Activated CD4-positive, alpha-beta T cell treated with anti-CD3 and anti-CD28 coated beads, Interleukin-2, amount 10 ng/mL, durations not matched to agents 7 days and 5 days (primary cell): ENCODE data around the gene DEXI. TPM values are rescaled to one million over a fixed set of nuclear protein-coding genes. Genes with fewer than 3 reads are reported as not detected.

Experiments used
- CTCF ChIA-PET: fragments of 350-600 bp; sonication (Branson Sonifier 250); formaldehyde crosslinking; loops from one replicate; lab custom pipeline; 2021; ENCODE audit warnings: antibody characterized with exemption; lab: Charles Lee
- POLR2A ChIA-PET: fragments of 350-600 bp; sonication (Branson Sonifier 250); formaldehyde crosslinking; loops from one replicate; lab custom pipeline; 2021; ENCODE audit warnings: antibody characterized with exemption; lab: Charles Lee
- DNase-seq: peaks from one replicate; pipeline ENCODE4 v3.0.0-alpha.2; 2020
- H3K27ac Mint-ChIP-seq: one replicate; pipeline ENCODE4 v1.8.0; 2021; ENCODE audit warnings: mild to moderate bottlenecking, moderate library complexity, mixed read lengths
- H3K27me3 Mint-ChIP-seq: one replicate; pipeline ENCODE4 v1.8.0; 2021; ENCODE audit warnings: mixed read lengths
- H3K36me3 Mint-ChIP-seq: one replicate; pipeline ENCODE4 v1.8.0; 2021; ENCODE audit warnings: low read depth, mixed read lengths
- H3K4me1 Mint-ChIP-seq: one replicate; pipeline ENCODE4 v1.8.0; 2021; ENCODE audit warnings: mixed read lengths
- H3K4me3 Mint-ChIP-seq: one replicate; pipeline ENCODE4 v1.8.0; 2021; ENCODE audit warnings: mild to moderate bottlenecking, moderate library complexity, mixed read lengths
- H3K9me3 Mint-ChIP-seq: one replicate; pipeline ENCODE4 v1.8.0; 2021; ENCODE audit warnings: mixed read lengths
- total RNA-seq, 2 experiments: library from RNA; stranded (reverse); gene quantifications; one replicate each; pipeline ENCODE4 v1.2.3, GENCODE V29; 2021

DEXI gene
- total RNA-seq, 2 experiments from 2014 or later, result 29.2 to 36.9 TPM

GRCh38 chr16:10979717-10980601 is 37.7 kb upstream of the DEXI start:
- Mint-ChIP-seq H3K27me3 (no peaks in the 10 kb centered on the region), H3K4me3 (no peak overlapping the region), H3K4me1 (peaks cover 85% of the 10 kb centered on the region), H3K36me3 (peaks cover 53% of the 10 kb centered on the region), H3K9me3 (no peaks in the 10 kb centered on the region), H3K27ac (no peak overlapping the region)
- CTCF ChIA-PET, result interaction anchor here (0.9 to 2.2 kb wide), 7 partner anchors 8 to 392 kb away, joined by 3 to 10 read pairs (median 4); partner anchors contain the start of gene SOCS1
- no peak for DNase-seq
- POLR2A ChIA-PET, result no interaction called here

DNA sequence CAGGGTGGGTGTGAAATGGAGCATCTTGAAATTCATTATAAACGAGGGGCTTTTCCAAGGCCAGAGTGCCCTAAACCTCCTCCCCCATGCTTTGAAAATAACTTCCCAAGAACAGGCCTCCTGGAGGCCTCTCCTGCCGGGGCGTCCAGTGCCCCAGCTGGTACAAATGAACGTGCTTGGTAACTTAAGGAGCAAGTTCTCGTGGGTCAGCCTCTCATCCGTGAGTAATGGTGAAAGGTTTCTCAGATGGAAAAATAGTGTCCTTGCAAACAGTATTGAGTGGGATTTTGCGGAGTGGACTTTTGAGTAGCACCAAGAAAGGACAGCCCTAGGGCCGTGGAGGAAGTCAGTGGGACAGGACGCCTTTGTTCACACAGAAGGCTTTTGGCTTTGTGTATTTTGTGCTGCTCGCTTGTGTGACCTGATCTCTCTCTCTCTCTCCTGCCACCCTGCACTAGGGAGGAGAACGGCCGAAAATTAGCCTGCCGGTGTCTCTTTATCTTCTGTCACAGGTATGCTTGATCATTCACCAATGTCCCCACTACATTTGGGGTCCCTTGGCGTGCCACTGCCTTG is 36.7 kb upstream of the DEXI start:
- no peaks in the 10 kb centered on the region for H3K9me3 Mint-ChIP-seq
- ChIA-PET CTCF (interaction anchor here (1.7 to 2.2 kb wide), 2 partner anchors 14 to 115 kb away, joined by 4 to 5 read pairs; no protein-coding TSS in a partner anchor), POLR2A (no interaction called here)
- H3K36me3 Mint-ChIP-seq, result peaks cover 54% of the 10 kb centered on the region
- peak overlapping the region; percentile 50 for H3K27ac Mint-ChIP-seq
- no peaks in the 10 kb centered on the region for H3K27me3 Mint-ChIP-seq
- no peak overlapping the region for H3K4me3 Mint-ChIP-seq
- peaks cover 88% of the 10 kb centered on the region for H3K4me1 Mint-ChIP-seq
- DNase-seq, result no peak

DNA sequence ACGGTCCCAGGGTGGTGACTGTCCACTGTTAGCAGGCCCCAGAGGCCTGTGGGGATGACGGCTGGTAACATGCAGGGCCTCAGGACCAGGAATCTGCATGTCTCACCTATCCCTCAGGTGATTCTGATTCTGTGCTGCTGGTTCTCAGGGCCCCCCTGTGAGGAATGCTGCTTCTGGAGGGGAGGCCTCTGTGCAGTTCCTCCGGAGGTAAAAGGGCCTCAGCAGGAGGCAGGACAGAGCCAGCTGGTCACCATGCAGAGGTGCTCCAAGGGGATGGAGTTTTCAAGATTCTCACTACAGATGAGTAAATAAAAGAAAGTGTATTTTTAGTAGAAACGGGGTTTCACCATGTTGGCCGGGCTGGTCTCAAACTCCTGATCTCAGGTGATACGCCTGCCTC is 35.9 kb upstream of the DEXI start:
- POLR2A ChIA-PET, result no interaction called here
- Mint-ChIP-seq H3K9me3 (no peaks in the 10 kb centered on the region), H3K27ac (peak overlapping the region; percentile 81), H3K36me3 (peaks cover 55% of the 10 kb centered on the region), H3K4me3 (no peak overlapping the region), H3K4me1 (peaks cover 88% of the 10 kb centered on the region), H3K27me3 (no peaks in the 10 kb centered on the region)
- DNase-seq, result no peak
- CTCF ChIA-PET, result no interaction called here

- Mint-ChIP-seq H3K27ac (peak overlapping the region; percentile 31), H3K27me3 (no peaks in the 10 kb centered on the region), H3K36me3 (peaks cover 50% of the 10 kb centered on the region), H3K4me1 (peaks cover 88% of the 10 kb centered on the region), H3K4me3 (no peak overlapping the region), H3K9me3 (no peaks in the 10 kb centered on the region)
- POLR2A ChIA-PET, result interaction anchor here (0.5 kb wide), 1 partner anchor 249 kb away, joined by 3 read pairs; no protein-coding TSS in a partner anchor
- no peak for DNase-seq
- CTCF ChIA-PET, result interaction anchor here (1.4 to 2.7 kb wide), 4 partner anchors 8 to 279 kb away, joined by 4 to 11 read pairs (median 8); partner anchors contain the start of gene SOCS1
Measured at GRCh38 chr16:10976634-10977033, 34.4 kb upstream of the DEXI start.

GRCh38 chr16:10972819-10973464 is 30.7 kb upstream of the DEXI start:
- no peaks in the 10 kb centered on the region for H3K9me3 Mint-ChIP-seq
- no peak for DNase-seq
- peak overlapping the region; percentile 45 for H3K4me3 Mint-ChIP-seq
- peaks cover 83% of the 10 kb centered on the region for H3K4me1 Mint-ChIP-seq
- ChIA-PET CTCF (interaction anchor here (0.6 to 3.2 kb wide), 7 partner anchors 7 to 384 kb away, joined by 3 to 34 read pairs (median 5); partner anchors contain the start of gene SOCS1), POLR2A (interaction anchor here (0.6 kb wide), 1 partner anchor 682 kb away, joined by 3 read pairs; no protein-coding TSS in a partner anchor)
- no peaks in the 10 kb centered on the region for H3K27me3 Mint-ChIP-seq
- H3K36me3 Mint-ChIP-seq, result peaks cover 43% of the 10 kb centered on the region
- peak overlapping the region; percentile 79 for H3K27ac Mint-ChIP-seq

DNA sequence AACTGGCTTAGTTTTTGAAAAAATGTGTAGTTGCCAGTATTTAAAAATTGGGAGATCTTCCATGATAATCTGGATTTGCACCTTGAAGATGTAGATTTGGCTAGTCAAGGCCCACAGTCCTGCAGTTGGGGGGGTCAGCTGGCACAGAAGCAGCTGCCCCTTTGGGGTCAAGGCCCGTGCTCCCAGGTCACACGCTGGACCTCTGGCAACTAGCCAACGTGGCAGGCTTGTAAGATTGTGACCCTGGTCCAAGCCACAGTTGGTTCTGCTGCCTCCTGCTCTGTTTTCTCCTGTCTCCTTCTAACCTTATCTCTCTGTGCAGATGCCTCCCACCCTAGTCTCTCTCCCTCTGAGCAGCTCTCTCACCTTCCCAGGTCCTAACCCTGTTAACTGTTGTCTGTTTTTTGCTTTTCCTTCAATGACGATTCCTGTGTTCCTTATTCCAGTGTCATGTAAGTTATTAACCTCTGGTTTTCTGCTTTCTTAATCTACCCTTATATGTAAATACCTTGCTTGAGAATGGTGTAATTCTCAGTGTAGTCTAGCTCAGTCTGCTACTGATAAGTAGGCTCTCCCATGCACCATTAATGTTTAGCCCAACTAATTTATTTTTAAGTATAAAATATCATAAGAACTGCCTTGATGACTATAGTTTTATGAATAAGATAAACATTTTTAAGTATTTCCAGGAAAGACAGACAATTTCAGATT is 30.0 kb upstream of the DEXI start:
- peaks cover 37% of the 10 kb centered on the region for H3K36me3 Mint-ChIP-seq
- H3K27ac Mint-ChIP-seq, result peak overlapping the region; percentile 79
- H3K4me3 Mint-ChIP-seq, result peak overlapping the region; percentile 18
- peaks cover 79% of the 10 kb centered on the region for H3K4me1 Mint-ChIP-seq
- CTCF ChIA-PET, result interaction anchor here (0.9 to 3.2 kb wide), 7 partner anchors 8 to 384 kb away, joined by 3 to 34 read pairs (median 5); partner anchors contain the start of gene SOCS1
- H3K27me3 Mint-ChIP-seq, result no peaks in the 10 kb centered on the region
- no peaks in the 10 kb centered on the region for H3K9me3 Mint-ChIP-seq
- POLR2A ChIA-PET, result interaction anchor here (0.6 kb wide), 1 partner anchor 682 kb away, joined by 3 read pairs; no protein-coding TSS in a partner anchor
- DNase-seq, result no peak

GRCh38 chr16:10971560-10971961 is 29.3 kb upstream of the DEXI start:
- Mint-ChIP-seq H3K27ac (peak overlapping the region; percentile 79), H3K9me3 (no peaks in the 10 kb centered on the region), H3K27me3 (no peaks in the 10 kb centered on the region), H3K36me3 (peaks cover 37% of the 10 kb centered on the region), H3K4me1 (peaks cover 79% of the 10 kb centered on the region), H3K4me3 (no peak overlapping the region)
- CTCF ChIA-PET, result interaction anchor here (0.5 to 3.2 kb wide), 19 partner anchors 7 to 411 kb away, joined by 3 to 34 read pairs (median 3); partner anchors contain the start of gene SOCS1
- peak; percentile 67 for DNase-seq
- POLR2A ChIA-PET, result interaction anchor here (1.3 kb wide), 1 partner anchor 284 kb away, joined by 6 read pairs; the partner anchor contains the start of gene SOCS1

GRCh38 chr16:10970065-10970464 is 27.8 kb upstream of the DEXI start:
- ChIA-PET POLR2A (no interaction called here), CTCF (interaction anchor here (1.2 to 3.2 kb wide), 3 partner anchors 11 to 285 kb away, joined by 3 to 34 read pairs (median 4); partner anchors contain the start of gene SOCS1)
- peaks cover 87% of the 10 kb centered on the region for H3K4me1 Mint-ChIP-seq
- H3K27me3 Mint-ChIP-seq, result no peaks in the 10 kb centered on the region
- no peak overlapping the region for H3K4me3 Mint-ChIP-seq
- H3K36me3 Mint-ChIP-seq, result peaks cover 46% of the 10 kb centered on the region
- H3K9me3 Mint-ChIP-seq, result no peaks in the 10 kb centered on the region
- DNase-seq, result no peak
- peak overlapping the region; percentile 7 for H3K27ac Mint-ChIP-seq

DNA sequence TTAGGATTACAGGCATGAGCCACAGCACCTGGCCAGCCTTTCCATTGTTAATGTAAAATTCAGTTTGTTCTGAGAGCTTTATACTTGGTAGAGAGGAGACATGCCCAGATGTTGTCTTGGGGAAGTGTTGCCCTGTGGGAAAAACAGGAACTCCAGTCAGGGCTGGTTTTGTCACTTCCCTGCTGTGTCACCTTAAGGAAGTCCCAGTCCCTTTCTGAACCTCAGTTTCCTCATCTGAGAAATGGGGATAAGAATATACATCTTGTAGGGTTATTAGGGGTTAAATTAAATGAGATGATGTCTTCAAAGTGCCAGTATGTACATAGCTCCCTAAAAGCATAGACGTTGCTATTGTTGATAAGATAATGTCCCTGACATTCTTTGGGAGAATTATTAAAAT is 27.3 kb upstream of the DEXI start:
- CTCF ChIA-PET, result interaction anchor here (0.6 to 1.5 kb wide), 5 partner anchors 10 to 438 kb away, joined by 3 to 4 read pairs (median 3); no protein-coding TSS in a partner anchor
- POLR2A ChIA-PET, result no interaction called here
- peaks cover 44% of the 10 kb centered on the region for H3K36me3 Mint-ChIP-seq

GRCh38 chr16:10968498-10968897 is 26.2 kb upstream of the DEXI start:
- H3K9me3 Mint-ChIP-seq, result no peaks in the 10 kb centered on the region
- no peak for DNase-seq
- H3K27me3 Mint-ChIP-seq, result no peaks in the 10 kb centered on the region
- peaks cover 87% of the 10 kb centered on the region for H3K4me1 Mint-ChIP-seq
- H3K27ac Mint-ChIP-seq, result no peak overlapping the region
- ChIA-PET POLR2A (interaction anchor here (1.2 kb wide), 1 partner anchor 283 kb away, joined by 5 read pairs; no protein-coding TSS in a partner anchor), CTCF (interaction anchor here (1.2 to 2.2 kb wide), 8 partner anchors 12 to 439 kb away, joined by 3 to 17 read pairs (median 4); partner anchors contain the start of gene SOCS1)
- H3K36me3 Mint-ChIP-seq, result peaks cover 47% of the 10 kb centered on the region
- H3K4me3 Mint-ChIP-seq, result no peak overlapping the region

More for the DNA sequence above, 27.3 kb upstream of the DEXI start:
- H3K4me3 Mint-ChIP-seq, result no peak overlapping the region
- H3K27me3 Mint-ChIP-seq, result no peaks in the 10 kb centered on the region
- H3K9me3 Mint-ChIP-seq, result no peaks in the 10 kb centered on the region
- no peak for DNase-seq
- no peak overlapping the region for H3K27ac Mint-ChIP-seq
- peaks cover 87% of the 10 kb centered on the region for H3K4me1 Mint-ChIP-seq

DNA sequence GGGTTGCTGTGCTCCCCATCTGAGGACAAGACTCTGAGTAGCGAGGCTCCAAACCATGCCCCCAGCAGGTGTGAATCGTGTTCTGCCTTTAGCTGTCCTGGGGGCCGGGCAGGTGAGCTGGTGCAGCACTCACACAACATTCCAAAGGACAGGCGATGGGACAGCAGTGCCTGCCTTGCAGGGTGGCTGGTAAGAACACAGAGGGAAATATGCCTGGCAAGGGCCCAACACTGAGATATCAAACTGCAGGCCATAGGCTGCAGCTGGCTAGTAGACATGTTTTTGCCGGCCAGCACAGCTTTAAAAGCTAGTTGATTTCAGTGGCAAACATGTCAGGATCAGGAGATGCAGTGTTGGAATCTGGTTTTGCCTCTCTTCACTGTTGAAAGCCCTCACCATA is 25.7 kb upstream of the DEXI start:
- H3K27me3 Mint-ChIP-seq, result no peaks in the 10 kb centered on the region
- DNase-seq, result no peak
- H3K4me3 Mint-ChIP-seq, result no peak overlapping the region
- H3K36me3 Mint-ChIP-seq, result peaks cover 47% of the 10 kb centered on the region
- no peaks in the 10 kb centered on the region for H3K9me3 Mint-ChIP-seq
- peaks cover 87% of the 10 kb centered on the region for H3K4me1 Mint-ChIP-seq
- peak overlapping the region; percentile 43 for H3K27ac Mint-ChIP-seq
- ChIA-PET CTCF (interaction anchor here (0.6 to 2.2 kb wide), 8 partner anchors 11 to 440 kb away, joined by 3 to 17 read pairs (median 4); partner anchors contain the start of gene SOCS1), POLR2A (interaction anchor here (0.6 to 1.2 kb wide), 2 partner anchors 257 to 284 kb away, joined by 3 to 5 read pairs; no protein-coding TSS in a partner anchor)
